GM18519 (cell line): ENCODE measurements around the gene DHX38.

Experiments used
- ATAC-seq: cut with Tn5 transposase; IDR thresholded peaks from one replicate; pipeline ENCODE4 v1.9.1; 2021; ENCODE audit warnings: mild to moderate bottlenecking, moderate library complexity; ENCODE audit not compliant: unreplicated experiment, low FRiP score

Gene DHX38

DNA sequence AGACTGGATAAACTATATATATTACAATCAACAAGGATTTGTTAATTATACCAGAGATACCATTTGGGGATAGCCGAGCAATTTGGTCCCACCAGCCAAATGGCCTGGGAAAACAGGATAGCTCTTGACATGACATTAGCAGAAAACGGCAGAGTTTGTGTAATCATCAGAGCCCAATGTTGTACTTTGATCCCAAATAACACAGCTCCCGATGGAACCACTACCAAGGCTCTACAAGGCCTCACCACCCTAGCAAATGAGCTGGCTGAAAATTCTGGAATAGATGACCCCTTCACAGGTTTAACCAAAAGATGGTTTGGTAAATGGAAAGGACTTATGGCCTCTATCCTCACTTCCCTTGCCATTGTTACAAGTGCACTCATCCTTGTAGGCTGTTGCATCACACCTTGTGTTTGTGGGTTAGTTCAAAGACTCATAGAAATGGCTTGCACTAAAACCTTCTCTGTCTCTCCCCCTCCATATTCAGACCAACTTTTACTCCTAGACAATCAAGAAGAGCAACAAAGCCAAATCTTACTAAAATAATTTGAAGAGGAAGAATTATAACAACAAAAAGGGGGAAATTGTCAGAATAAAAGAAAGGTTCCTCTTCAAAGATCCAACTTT, 9.8 kb upstream of the DHX38 start:
- ATAC-seq: no peak

DNA sequence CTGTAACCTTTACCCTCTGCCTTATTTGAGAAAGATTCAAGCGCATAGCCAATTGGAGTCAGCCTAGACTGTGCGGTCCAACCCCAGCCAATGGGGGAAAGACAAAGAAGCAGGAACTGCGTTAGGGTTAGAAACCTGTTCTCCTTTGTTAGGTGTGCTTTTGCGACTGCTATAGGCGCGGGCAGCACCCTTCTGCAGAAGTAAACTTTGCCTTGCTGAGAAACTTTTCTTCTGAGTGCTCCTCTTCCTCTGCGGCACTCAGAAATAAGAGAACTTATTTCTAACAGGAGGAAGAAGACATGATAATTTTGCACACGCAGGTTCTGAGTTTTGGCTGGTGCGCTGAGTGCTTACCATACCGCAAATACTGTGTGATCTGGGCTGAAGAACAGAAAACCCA, 9.2 kb upstream of the DHX38 start:
- no peak for ATAC-seq

DNA sequence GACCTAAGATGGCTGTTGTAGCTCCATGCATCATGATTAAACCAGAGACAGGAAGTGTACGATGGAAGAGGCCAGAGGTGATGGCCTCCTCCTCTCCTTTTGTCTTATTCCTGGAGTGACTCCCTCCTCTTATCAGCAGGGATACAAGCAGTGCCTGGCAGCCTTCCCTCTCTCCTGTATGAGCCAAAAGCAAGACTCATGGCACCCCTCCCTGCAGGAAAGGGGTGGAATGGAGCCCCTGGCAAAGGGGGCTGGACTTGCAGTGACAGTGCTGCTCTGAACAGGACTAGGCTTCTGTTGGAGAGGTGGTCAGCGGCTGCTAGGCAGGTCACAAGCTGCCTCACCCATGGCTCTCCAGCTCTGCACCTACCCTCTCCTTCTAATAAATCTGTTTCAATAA, 8.6 kb upstream of the DHX38 start:
- ATAC-seq: no peak

DNA sequence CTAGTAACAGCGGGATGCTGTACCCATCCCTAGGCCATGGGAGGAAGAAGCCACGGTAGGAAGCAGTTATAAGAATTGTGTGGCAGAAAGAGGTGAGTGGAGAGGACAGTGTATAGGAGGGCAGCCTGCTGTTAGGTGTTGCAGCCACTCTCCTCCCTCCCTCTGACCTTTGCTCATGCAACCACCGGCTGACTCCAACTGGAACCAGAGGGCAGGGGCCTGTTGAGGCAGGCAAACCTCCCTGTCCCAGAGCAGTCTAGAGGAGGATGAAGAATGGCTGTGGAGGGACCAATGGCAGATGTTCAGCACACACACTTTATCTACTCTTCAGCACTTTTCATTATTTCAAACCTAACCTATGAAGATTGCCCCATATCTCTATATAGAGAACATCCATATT, 2.4 kb upstream of the DHX38 start:
- ATAC-seq: no peak

DNA sequence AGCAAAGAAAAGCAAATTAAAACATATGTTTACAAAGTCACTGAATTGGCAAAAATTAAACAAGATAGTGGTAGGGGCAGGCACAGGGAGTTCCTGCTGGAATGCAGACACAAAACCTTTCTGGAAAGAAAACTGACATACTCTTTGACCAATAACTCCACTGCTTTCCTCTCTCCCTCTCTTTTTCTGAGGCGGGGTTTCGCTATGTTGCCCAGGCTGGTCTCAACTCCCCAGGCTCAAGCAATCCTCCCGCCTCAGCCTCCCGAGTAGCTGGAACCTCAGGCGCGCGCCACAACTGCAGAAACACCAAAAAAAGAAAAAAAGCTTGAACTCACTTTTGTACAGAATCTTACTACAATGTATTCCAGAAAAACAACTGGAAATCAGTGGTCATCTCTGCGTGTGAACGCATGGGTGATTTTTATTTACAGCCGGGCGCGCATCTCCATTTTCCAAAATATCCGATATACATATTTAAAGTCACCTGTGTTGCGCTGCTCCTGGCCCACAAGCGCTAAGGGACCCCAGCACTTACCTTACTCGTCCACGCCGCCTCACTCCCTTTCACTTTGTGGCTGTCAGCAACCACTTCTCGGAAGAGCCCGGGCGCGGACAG, 707 bp upstream of the DHX38 start:
- ATAC-seq: no peak

DNA sequence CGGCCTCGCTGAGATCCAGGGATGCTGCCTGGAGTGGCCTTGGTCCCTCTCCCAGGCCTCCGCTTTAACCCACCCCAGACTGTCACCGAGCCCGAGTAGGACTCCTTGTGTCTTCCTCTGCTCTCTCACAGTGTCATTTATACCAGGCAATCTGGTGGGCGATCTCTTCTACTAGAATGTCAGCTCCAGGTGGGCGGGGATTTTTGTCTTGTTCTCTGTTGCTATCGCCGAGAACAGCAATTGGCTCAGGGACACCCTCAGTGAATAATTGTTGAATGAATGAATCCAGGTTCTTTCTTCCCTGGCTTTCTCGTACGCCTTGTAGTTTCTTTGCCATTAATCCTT, 591 bp downstream of the DHX38 start:
- no peak for ATAC-seq

DNA sequence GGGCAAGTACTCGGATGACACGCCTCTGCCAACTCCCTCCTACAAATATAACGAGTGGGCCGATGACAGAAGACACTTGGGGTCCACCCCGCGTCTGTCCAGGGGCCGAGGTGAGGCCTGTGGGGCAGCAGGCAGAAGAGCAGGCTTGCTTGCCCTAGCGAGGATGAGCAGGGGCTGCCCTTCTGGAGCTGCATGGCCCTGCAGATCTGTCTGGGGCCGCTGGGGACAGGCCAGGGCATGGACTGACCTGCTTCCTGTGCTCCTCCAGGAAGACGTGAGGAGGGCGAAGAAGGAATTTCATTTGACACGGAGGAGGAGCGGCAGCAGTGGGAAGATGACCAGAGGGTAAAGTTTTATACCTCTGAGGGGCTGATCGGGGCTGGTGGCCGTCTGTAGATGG, 5.3 kb downstream of the DHX38 start:
- no peak for ATAC-seq

DNA sequence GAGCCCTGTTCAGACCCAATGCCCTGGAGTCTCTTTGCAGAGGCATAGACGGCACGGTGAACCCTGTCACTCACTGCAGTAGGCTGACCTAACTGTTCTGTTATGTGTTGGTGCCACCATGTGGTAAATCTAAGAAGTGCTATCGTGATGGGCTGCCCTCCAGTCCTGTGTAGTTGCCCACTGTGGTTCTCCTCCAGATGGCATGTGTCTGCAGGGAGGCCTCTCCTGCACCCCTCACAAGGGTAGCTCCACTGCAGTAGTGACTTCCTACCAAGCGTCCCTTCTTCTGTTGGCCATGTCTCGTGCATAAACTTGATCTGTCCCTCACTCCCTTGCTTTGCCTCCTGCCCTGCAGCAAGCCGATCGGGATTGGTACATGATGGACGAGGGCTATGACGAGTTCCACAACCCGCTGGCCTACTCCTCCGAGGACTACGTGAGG, 5.8 kb downstream of the DHX38 start:
- no peak for ATAC-seq

DNA sequence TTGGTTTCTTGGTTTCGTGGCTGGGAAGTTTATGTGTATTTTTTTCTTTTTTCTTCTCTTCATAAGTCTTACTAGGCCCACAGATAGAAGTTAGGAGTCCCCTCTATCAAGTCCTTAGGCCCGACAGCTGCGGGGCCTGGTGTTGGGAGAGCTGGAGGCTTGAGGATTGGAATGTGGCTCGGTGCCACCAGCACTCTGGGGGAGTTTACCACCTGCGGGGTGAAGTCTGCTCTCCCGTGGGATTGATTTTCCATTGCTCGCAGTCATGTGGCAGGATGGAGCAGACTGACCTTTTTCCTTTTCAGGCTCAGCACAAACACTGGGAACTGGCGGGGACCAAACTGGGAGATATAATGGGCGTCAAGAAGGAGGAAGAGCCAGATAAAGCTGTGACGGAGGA, 7.5 kb downstream of the DHX38 start:
- ATAC-seq: no peak

DNA sequence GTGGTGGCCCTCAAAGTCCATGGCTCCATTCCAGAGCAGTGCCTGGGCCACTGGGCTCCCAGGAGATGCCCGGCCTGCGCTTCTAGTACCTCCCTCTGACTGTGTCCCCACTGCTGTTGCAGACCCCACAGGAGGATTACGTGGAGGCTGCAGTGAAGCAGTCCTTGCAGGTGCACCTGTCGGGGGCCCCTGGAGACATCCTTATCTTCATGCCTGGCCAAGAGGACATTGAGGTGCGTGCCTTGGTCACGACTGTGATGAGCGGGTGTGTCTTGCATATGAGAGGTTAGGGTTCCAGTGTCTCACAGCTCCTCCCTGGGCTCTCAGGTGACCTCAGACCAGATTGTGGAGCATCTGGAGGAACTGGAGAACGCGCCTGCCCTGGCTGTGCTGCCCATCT, 11.3 kb downstream of the DHX38 start:
- ATAC-seq: no peak

DNA sequence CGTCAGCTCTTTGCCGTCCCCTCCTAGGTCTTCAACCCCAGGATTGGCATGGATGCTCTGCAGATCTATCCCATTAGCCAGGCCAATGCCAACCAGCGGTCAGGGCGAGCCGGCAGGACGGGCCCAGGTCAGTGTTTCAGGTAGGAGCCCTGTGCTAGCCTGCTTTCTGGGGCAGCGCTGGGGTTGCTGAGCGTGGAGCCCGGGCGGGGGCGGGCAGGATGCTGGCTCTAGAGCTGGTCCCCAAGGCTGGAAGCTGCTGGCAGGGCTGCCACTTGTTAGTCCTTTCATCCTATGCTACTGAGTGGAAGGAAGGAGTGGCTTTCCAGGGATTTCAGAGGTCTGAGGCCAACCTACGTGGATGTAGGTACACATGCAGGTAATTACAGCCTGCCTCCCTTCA, 12.3 kb downstream of the DHX38 start:
- ATAC-seq: no peak

DNA sequence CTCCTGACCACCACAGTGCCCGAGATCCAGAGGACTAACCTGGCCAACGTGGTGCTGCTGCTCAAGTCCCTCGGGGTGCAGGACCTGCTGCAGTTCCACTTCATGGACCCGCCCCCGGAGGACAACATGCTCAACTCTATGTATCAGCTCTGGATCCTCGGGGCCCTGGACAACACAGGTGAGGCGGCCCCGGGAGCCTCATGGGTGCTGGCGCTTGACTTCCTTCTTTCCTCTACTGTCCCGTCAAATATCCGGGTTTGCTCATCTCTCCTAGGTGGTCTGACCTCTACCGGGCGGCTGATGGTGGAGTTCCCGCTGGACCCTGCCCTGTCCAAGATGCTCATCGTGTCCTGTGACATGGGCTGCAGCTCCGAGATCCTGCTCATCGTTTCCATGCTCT, 13.7 kb downstream of the DHX38 start:
- ATAC-seq: no peak

DNA sequence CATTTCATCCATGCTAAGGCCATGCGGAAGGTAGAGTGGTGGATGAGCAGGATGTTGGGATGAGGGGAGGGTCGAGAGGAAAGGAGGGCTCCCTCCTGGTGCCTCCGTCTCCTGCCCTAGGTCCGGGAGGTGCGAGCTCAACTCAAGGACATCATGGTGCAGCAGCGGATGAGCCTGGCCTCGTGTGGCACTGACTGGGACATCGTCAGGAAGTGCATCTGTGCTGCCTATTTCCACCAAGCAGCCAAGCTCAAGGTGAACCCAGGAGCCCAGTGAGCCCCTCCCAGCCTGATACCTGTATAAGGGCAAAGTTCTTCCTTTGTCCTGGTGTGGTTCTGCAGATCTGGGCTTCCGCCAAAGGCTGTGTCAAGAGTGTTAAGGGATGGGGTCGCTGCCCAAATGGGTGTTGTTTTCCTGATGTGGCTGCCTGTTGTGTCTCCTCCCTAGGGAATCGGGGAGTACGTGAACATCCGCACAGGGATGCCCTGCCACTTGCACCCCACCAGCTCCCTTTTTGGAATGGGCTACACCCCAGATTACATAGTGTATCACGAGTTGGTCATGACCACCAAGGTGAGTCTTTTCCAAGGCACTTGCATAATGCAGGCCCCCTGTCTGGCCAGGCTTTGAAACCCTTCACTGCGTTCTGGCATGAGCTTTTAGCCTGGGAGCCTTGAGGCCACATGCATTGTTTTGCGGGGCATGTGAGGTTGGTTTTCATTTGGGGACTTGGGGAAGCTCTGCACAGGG, 14.9 kb downstream of the DHX38 start:
- ATAC-seq: no peak

DNA sequence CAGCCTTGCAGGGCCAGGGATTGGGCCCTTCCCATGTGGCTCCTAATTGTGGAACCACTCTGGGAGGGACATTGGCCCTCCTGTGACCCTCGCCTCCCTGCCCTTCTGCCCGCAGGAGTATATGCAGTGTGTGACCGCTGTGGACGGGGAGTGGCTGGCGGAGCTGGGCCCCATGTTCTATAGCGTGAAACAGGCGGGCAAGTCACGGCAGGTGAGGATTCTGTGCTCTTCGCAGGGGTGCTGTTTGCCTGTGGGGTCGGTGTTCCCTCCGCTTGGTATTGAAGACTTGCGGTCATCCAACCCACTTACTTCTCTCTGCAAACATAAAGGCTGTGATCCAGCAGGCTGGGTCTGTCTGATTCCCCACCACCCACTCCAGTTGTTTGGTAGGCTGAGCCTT, 15.7 kb downstream of the DHX38 start:
- ATAC-seq: no peak

DNA sequence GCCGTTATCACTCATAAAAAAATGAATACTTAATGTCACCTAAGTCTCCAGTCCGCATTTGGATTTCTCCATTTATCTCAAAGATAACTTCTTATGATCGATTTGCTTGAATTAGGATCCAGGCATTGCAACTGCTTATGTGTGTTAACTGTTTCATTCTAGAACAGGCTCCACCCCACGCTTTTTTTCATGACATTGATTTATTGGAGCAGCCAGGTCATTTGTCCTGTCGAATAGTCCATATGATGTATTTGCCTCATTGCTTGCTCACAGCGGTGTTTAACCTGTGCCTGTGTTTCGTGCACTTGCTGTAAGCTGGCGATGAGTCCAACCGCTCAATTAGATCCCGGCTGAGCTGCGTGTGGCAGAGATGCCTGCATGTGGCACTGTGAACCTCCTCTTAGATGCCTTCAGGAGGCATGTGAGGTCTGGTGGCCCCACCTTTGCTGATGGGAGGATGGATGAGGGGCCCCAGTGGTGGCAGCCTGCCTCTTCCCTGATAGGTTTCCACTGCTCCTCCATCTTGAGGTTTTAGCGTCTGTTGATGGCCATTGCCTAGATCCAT, 16.4 kb downstream of the DHX38 start:
- no peak for ATAC-seq

DNA sequence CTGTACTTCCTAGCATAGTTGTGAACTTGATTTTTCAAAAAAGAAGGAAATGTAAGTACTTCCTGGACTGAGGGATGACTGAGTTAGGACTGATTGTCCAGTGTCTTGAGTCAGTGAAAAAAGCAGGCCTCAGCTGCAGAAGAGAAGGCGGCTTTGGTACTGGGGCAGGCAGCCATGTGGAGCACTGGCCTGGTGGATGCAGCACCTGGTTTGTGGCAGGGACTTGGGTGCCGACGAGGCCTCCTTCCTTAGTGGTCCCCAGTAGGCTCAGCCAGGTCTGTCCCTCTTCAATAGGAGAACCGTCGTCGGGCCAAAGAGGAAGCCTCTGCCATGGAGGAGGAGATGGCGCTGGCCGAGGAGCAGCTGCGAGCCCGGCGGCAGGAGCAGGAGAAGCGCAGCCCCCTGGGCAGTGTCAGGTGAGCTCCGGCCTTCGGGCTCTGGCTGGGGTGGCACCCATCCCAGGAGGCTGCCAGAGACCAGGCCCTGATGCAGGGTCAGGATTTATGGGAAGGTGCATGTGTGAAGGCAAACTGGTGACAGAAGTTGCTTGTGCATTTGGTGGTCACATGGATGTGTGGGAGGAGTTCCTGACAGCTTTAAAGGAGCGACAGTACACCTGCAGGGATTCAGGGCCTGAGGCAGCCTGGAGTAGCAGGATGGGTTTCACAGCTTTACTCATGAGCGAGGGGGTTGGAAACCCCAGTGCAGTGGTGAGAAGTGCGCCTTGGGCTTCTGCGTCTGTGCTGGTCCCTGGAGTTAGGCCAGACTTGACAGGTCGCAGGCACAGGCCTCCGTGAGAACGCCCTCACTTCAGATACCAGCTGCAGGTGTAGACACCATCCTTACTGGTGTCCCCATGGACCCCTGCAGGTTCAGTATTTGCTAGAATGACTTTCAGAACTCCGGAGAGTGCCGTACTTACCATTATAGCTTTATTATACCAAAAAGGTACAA, 17.3 kb downstream of the DHX38 start:
- ATAC-seq: no peak

DNA sequence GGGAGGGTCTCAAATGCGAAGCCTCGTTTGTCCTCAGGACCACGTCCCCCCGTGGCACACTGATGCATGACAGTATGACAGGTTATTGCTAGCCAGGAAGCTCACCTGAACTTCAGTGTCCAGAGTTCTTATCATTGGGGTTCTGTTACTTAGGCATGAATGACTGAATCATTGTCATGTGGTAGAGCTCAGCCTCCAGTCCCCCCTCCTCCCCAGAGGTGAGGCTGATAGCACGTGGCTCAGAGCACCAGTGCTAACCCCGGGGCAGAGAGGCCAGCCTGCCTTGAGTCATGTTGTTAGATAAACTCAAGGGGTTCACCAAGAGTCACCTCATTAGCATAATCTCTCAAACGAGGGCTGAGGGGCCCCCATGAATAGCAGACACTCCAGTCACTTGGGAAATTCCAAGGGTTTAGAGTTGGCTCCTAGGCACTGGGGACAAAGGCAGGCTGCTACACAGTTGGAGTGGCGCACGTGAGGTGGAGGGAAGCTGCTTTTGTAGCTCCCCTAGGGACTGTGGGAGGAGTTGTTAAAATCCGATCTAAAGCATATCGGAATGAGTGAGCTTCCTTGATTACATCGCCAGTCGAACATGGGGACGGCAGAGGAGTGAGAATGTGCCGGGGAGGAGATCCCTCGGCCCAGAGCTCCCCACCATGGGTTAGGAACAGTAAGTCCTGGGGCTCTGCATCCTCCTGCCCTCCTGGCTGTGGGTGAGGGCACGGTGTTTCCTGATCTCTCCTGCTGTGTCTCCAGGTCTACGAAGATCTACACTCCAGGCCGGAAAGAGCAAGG, 18.2 kb downstream of the DHX38 start:
- no peak for ATAC-seq

DNA sequence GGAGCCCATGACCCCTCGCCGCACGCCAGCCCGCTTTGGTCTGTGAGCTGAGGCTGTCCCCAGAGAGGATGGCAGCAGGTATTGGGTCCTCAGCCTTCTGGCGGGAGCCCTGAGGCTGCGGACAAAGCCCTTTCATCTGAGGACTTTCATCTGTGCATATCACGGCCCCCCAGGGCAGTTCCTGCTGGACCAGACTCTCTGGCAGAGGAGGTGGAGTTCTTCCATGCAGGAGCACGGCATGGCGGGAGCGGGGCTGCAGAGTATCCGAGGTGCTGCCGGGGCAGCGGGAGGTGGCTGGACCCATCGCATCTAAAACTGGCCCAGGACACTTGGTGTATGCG, 18.8 kb downstream of the DHX38 start:
- ATAC-seq: no peak

DNA sequence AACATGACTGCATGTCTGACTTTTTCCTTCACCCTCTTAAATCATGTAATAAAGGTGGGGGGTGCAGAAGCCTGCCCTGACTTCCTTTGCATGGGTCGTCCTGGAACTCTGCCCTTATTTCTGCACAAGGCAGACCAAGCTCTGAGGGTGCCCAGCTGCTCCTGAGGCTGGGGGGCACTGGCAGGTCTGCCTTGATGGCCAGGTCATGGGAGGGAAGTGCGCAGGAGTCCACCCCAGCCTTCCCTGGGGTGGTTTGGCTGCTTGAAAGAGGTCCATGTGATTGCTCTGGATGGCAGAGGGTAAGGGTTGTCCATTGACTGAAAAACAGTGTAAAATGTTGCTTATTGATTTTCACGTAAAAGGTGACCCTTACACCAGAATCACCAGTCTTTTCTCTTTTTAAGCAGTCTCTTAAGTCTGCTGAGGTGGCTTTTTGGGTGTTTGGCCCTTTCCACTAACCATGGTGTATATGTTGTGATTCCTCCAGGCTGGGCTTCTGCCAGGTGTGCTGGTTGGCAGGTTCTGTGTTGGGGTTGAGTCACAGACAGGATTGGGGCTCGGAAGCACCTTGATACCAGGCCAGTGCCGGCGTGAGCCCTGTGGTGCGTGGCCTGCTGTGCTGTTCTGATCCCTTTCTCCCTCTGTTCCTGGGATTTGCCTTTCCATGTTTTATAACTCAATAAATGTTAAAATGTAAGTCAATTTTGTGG, 19.4 kb downstream of the DHX38 start:
- ATAC-seq: no peak

DNA sequence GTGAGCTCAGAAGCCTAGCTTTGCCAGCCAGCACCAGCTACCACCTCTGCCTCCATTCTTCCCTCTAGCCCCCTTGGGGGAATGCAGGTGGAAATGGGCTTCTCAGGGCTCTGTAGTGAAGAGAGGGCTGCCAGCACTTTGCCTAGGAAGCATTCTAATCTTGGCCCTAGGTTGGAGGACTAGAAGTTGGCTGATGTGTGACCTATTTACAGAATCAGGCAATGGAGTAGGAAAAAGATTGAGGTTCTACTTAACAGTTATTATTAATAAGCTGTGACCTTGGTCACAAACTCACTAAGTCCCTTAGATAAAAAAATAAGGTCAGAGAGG, 19.9 kb downstream of the DHX38 start:
- no peak for ATAC-seq
